Mesothelial cell of epicardium (in vitro differentiated cells): Measurements from ENCODE around the gene SLC17A4. TPM values are rescaled to one million over a fixed set of nuclear protein-coding genes. Genes with fewer than 3 reads are reported as not detected.

ENCODE experiments used
- DNase-seq, 2 experiments: peaks; one replicate each; pipeline ENCODE4 v3.0.0; 2021; ENCODE audit warnings: low spot score in 2 of 2; ENCODE audit not compliant: unreplicated experiment in 2 of 2
- H3K27ac Mint-ChIP-seq: 2 replicates; pipeline ENCODE4 v1.8.0; 2021; ENCODE audit warnings: mixed read lengths
- H3K27me3 Mint-ChIP-seq: 2 replicates; pipeline ENCODE4 v1.8.0; 2021; ENCODE audit warnings: low read depth, mixed read lengths
- H3K36me3 Mint-ChIP-seq: 2 replicates; pipeline ENCODE4 v1.8.0; 2021; ENCODE audit warnings: mixed read lengths
- H3K4me1 Mint-ChIP-seq: 2 replicates; pipeline ENCODE4 v1.8.0; 2021; ENCODE audit warnings: mixed read lengths
- H3K4me3 Mint-ChIP-seq: 2 replicates; pipeline ENCODE4 v1.8.0; 2021; ENCODE audit warnings: mild to moderate bottlenecking, moderate library complexity, mixed read lengths
- H3K9me3 Mint-ChIP-seq: 2 replicates; pipeline ENCODE4 v1.8.0; 2021; ENCODE audit warnings: mixed read lengths
- total RNA-seq: library from RNA; stranded (reverse); gene quantifications from 3 replicates; pipeline ENCODE4 v1.2.1, GENCODE V29; 2021
- TF ChIP-seq, protein P1 (sequence below): fragments of 200-600 bp; sonication (generic); IDR thresholded peaks from one replicate; pipeline ENCODE4 v1.5.0; 2021; ENCODE audit warnings: antibody characterized with exemption; ENCODE audit not compliant: unreplicated experiment

Gene SLC17A4
- total RNA-seq, 1 donor from 2014 or later = not detected

DNA sequence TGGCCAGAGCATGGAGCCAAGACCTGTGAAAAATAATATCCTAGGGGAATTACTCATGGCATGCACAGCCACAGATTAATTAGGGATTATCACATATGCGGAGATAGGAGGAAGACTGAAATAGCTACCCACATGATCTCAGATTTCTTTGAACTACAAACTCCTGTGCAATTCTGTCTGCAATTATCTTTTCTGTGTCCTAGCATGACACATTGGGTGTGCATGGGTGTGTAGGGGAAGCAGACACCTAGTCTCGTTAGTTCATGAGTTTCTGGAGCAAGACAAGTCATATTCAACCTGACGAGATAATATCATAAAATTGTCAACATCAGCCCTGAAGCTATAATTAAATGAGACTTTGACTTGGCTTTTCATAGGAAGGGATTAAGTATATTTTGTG, 3.6 kb upstream of the SLC17A4 start:
- peaks cover 13% of the 10 kb centered on the region for H3K4me1 Mint-ChIP-seq
- H3K36me3 Mint-ChIP-seq = no peaks in the 10 kb centered on the region
- peaks cover 4% of the 10 kb centered on the region for H3K9me3 Mint-ChIP-seq
- peaks cover 8% of the 10 kb centered on the region for H3K27me3 Mint-ChIP-seq
- no peak overlapping the region for H3K4me3 Mint-ChIP-seq
- no peak overlapping the region for H3K27ac Mint-ChIP-seq
- TF ChIP-seq, protein P1, sequence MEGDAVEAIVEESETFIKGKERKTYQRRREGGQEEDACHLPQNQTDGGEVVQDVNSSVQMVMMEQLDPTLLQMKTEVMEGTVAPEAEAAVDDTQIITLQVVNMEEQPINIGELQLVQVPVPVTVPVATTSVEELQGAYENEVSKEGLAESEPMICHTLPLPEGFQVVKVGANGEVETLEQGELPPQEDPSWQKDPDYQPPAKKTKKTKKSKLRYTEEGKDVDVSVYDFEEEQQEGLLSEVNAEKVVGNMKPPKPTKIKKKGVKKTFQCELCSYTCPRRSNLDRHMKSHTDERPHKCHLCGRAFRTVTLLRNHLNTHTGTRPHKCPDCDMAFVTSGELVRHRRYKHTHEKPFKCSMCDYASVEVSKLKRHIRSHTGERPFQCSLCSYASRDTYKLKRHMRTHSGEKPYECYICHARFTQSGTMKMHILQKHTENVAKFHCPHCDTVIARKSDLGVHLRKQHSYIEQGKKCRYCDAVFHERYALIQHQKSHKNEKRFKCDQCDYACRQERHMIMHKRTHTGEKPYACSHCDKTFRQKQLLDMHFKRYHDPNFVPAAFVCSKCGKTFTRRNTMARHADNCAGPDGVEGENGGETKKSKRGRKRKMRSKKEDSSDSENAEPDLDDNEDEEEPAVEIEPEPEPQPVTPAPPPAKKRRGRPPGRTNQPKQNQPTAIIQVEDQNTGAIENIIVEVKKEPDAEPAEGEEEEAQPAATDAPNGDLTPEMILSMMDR = no peak
- no peak for DNase-seq

DNA sequence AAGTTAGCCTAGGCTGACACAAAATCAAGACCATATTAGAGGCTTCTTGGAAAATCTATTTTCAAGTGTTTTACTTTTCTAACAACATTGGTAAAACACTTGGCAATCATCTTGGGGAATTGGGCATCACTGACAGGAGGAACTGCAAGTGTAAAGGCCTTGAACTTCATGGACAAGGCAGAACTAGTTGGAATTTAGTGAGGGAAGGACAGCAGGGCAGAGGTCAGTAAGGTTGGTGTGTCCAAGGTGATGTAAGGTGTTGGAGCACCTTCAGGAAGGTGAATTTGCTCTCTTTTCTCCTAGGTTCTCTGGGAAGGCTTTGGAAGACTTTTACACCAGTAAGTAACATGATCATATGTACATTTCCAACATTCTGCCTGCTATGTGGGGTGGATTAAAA, 1.5 kb upstream of the SLC17A4 start:
- H3K4me3 Mint-ChIP-seq = no peak overlapping the region
- H3K27ac Mint-ChIP-seq = no peak overlapping the region
- no peak for DNase-seq
- H3K36me3 Mint-ChIP-seq = no peaks in the 10 kb centered on the region
- TF ChIP-seq, protein P1 = no peak
- H3K9me3 Mint-ChIP-seq = no peaks in the 10 kb centered on the region
- H3K4me1 Mint-ChIP-seq = peaks cover 9% of the 10 kb centered on the region
- H3K27me3 Mint-ChIP-seq = peaks cover 16% of the 10 kb centered on the region

GRCh38 chr6:25755483-25755882, 941 bp downstream of the SLC17A4 start:
- no peak overlapping the region for H3K27ac Mint-ChIP-seq
- H3K27me3 Mint-ChIP-seq = peaks cover 23% of the 10 kb centered on the region
- DNase-seq = no peak
- TF ChIP-seq, protein P1 = no peak
- H3K4me1 Mint-ChIP-seq = no peaks in the 10 kb centered on the region
- no peaks in the 10 kb centered on the region for H3K9me3 Mint-ChIP-seq
- no peak overlapping the region for H3K4me3 Mint-ChIP-seq
- no peaks in the 10 kb centered on the region for H3K36me3 Mint-ChIP-seq

- Mint-ChIP-seq H3K27ac (no peak overlapping the region), H3K27me3 (peaks cover 23% of the 10 kb centered on the region), H3K4me3 (no peak overlapping the region), H3K9me3 (no peaks in the 10 kb centered on the region), H3K36me3 (no peaks in the 10 kb centered on the region), H3K4me1 (no peaks in the 10 kb centered on the region)
- TF ChIP-seq, protein P1 = no peak
- no peak for DNase-seq
Observed at GRCh38 chr6:25756382-25757363, 2.1 kb downstream of the SLC17A4 start.

DNA sequence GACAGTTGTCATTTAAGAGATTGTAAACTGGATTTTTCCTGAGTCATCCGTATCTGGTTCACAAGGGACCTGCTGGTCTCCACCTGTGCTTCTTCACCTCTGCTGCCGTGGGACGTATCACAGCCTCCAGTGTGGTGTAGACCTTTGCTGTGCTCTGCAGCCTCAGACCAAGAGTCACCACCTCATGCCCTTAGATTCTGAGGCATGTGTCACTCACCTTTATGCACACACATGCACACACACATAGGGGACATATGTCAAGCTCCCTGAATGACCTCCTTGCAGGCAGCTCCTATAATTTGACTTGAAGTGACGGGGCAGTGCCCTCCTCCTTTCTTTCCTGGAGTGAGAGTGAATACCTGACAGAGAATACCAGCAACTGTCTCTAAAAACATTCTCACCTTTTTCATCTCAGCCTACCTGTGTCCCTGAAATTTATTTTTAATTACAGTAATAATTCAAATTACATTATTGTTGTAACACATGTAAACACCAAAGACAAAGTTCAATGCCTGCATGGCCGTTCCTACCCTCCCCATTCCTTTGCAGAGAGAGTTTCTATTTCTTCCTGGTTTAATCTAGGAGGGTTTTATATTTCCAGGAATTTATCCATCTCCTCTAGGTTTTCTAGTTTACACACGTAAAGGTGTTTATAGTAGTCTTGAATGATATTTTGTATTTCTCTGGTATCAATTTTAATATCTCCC, 3.5 kb downstream of the SLC17A4 start:
- no peak for DNase-seq
- H3K36me3 Mint-ChIP-seq = no peaks in the 10 kb centered on the region
- TF ChIP-seq, protein P1 = no peak
- no peaks in the 10 kb centered on the region for H3K4me1 Mint-ChIP-seq
- peaks cover 23% of the 10 kb centered on the region for H3K27me3 Mint-ChIP-seq
- no peaks in the 10 kb centered on the region for H3K9me3 Mint-ChIP-seq
- no peak overlapping the region for H3K4me3 Mint-ChIP-seq
- H3K27ac Mint-ChIP-seq = no peak overlapping the region
